HL-60 (cell line): Measurements from ENCODE around the gene RAET1G.

Experiments used
- DNase-seq, 2 experiments: peaks; one replicate each; pipeline ENCODE4 v3.0.0-alpha.2; 2010 to 2020; ENCODE audit warnings: low read depth in 1 of 2, low spot score in 1 of 2
- H3K27ac ChIP-seq: fragments of 250-450 bp; sonication (Bioruptor Pico); replicated peaks from 2 replicates; pipeline ENCODE4 v1.5.1; 2020; ENCODE audit warnings: mild to moderate bottlenecking, moderate library complexity
- H3K27me3 ChIP-seq: fragments of 250-450 bp; sonication (Bioruptor Pico); 2 replicates; pipeline ENCODE4 v1.5.1; 2021; ENCODE audit warnings: mild to moderate bottlenecking, moderate library complexity; ENCODE audit not compliant: insufficient read depth, poor library complexity, severe bottlenecking
- H3K4me3 ChIP-seq: replicated peaks from 2 replicates; pipeline ENCODE4 v1.5.1; 2011; ENCODE audit warnings: mild to moderate bottlenecking, control low read depth, low read length; ENCODE audit not compliant: insufficient read depth
- CTCF ChIP-seq: IDR thresholded peaks from one replicate; pipeline ENCODE4 v1.5.1; 2011; ENCODE audit warnings: low read length, control low read depth, inconsistent platforms; ENCODE audit not compliant: insufficient read depth
- GABPA ChIP-seq: IDR thresholded peaks from 2 replicates; pipeline ENCODE4 v1.6.1; 2012; ENCODE audit warnings: low read depth
- POLR2AphosphoS5 ChIP-seq: IDR thresholded peaks from 2 replicates; pipeline ENCODE4 v1.6.1; 2012; ENCODE audit warnings: low read depth
- SPI1 ChIP-seq: IDR thresholded peaks from 2 replicates; pipeline ENCODE4 v1.6.1; 2012; ENCODE audit warnings: low read depth, mild to moderate bottlenecking, borderline replicate concordance
- TF ChIP-seq, protein P1 (sequence below): IDR thresholded peaks from 2 replicates; pipeline ENCODE4 v1.6.1; 2012; ENCODE audit warnings: low read depth; ENCODE audit not compliant: insufficient replicate concordance

The RAET1G gene

DNA sequence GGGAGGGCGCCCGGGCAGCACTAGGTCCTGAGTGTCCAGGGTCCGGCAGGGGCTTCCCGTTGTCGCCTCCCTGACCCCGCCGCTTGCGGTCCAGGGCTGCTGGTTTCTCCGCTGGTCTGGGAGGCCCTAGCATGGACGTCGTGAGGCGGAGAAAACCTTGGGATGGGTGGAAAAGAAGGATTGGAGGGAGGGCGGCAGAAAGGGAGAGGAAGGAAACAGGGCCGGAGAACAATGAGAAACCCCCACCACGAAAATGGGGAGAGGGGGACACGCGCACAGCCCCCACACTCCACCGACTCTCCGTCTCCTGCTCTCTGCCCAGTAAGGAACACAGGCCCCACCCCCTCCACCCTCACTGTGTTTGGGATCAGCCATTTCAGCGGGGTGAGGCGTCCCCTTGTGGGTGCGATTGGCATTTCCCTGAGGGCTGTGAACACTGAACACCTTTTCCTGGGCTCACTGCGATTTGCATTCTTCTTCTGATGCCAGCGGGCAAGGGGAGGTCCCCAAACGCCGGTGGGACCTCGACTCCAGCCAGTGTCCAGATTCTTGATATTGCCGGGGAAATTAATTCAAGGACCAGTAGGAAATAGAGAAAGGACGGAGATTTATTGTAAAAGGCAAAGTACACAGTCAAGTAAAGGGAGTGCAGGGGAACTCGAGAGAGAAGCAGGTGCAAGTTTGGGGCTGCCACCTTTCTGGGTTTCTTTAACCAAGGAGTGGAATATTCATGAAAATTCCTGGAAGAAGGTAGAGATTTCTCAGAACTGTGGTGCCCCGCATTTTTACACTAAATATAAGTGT is 3.3 kb upstream of the RAET1G start:
- DNase-seq, result peak in 1 of 2 experiments; percentile 83
- Histone ChIP-seq H3K27ac (no peak overlapping the region), H3K27me3 (peaks cover 38% of the 10 kb centered on the region), H3K4me3 (peak overlapping the region; percentile 47)
- TF ChIP-seq GABPA, result no peak
- TF ChIP-seq CTCF, result peak; percentile 98

GRCh38 chr6:149925253-149925973 is 2.5 kb upstream of the RAET1G start:
- peak in 1 of 2 experiments; percentile 23 for DNase-seq
- no peak for TF ChIP-seq GABPA
- TF ChIP-seq POLR2AphosphoS5, result no peak
- no peak for TF ChIP-seq SPI1
- TF ChIP-seq CTCF, result no peak
- TF ChIP-seq, protein P1, sequence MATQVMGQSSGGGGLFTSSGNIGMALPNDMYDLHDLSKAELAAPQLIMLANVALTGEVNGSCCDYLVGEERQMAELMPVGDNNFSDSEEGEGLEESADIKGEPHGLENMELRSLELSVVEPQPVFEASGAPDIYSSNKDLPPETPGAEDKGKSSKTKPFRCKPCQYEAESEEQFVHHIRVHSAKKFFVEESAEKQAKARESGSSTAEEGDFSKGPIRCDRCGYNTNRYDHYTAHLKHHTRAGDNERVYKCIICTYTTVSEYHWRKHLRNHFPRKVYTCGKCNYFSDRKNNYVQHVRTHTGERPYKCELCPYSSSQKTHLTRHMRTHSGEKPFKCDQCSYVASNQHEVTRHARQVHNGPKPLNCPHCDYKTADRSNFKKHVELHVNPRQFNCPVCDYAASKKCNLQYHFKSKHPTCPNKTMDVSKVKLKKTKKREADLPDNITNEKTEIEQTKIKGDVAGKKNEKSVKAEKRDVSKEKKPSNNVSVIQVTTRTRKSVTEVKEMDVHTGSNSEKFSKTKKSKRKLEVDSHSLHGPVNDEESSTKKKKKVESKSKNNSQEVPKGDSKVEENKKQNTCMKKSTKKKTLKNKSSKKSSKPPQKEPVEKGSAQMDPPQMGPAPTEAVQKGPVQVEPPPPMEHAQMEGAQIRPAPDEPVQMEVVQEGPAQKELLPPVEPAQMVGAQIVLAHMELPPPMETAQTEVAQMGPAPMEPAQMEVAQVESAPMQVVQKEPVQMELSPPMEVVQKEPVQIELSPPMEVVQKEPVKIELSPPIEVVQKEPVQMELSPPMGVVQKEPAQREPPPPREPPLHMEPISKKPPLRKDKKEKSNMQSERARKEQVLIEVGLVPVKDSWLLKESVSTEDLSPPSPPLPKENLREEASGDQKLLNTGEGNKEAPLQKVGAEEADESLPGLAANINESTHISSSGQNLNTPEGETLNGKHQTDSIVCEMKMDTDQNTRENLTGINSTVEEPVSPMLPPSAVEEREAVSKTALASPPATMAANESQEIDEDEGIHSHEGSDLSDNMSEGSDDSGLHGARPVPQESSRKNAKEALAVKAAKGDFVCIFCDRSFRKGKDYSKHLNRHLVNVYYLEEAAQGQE, result no peak
- peaks cover 31% of the 10 kb centered on the region for H3K27me3 ChIP-seq
- peak overlapping the region; percentile 47 for H3K4me3 ChIP-seq
- H3K27ac ChIP-seq, result no peak overlapping the region

GRCh38 chr6:149924933-149925252 is 2.0 kb upstream of the RAET1G start:
- Histone ChIP-seq H3K27me3 (peaks cover 25% of the 10 kb centered on the region), H3K27ac (no peak overlapping the region), H3K4me3 (no peak overlapping the region)
- no peak for DNase-seq
- TF ChIP-seq SPI1 (no peak), POLR2AphosphoS5 (no peak), GABPA (no peak), CTCF (no peak)
- TF ChIP-seq, protein P1, result no peak
